Measurements from ENCODE around the gene SPINK1.
"Not testable (repeated sequence)": the region's sequence is repeated elsewhere in the genome, so short reads cannot be mapped to it uniquely, and the experiment has no call there.

Gene SPINK1, protein sequence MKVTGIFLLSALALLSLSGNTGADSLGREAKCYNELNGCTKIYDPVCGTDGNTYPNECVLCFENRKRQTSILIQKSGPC

DNA sequence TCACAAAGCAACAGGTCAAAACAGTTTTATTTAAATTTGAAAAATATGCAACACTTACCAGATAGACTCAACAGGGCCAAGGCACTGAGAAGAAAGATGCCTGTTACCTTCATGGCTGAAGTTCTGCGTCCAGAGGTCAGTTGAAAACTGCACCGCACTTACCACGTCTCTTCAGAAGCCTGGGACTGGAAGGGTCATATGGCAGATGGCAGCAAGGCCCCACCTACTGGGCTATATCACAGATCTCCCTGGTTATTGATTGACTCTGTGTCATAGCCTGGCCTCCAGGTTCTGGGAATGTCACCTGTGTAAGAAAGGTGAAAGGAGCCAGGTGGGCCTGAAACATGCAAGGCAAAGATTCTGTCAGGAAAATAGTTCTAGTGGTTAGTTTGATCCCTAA is at the start of gene SPINK1:
Gene SPINK1, minus strand, starts transcription at position 207 of the 400 bp plus-strand sequence. Its CDS starts 94 bp downstream, at position 113.
- no peak for DNase-seq (ENCODE audit: low read depth in 2 of 2)

- no peak for DNase-seq (ENCODE audit: low read depth in 2 of 2)
Measured at GRCh38 chr5:147880487-147880886, 49.0 kb upstream of the SPINK1 start.

DNA sequence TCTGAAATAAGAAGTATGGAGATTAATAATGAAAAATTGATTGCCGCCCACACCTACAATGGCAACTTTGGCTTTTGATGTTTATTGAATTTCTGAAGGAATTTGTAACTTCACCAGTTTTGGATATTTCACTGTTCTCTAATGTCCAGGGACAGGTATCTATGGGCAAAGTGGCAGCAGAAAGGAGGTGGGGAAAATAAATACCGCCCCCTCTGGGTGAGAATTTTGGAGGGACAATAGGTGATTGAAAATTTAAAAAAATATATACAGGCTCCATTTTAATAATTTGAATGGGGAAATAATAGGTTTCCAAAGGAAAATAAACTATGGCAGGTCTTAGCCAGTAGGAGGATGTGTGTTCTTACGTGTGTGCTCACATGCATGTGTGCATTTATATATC is 48.3 kb upstream of the SPINK1 start:
- no peak for DNase-seq (ENCODE audit: low read depth in 2 of 2)

- no peak for DNase-seq (ENCODE audit: low read depth in 2 of 2)
Measured at GRCh38 chr5:147878066-147878759, 46.7 kb upstream of the SPINK1 start, which contains the start of gene SCGB3A2. TSS of gene SCGB3A2 (plus strand) at chr5:147878711. CDS start at chr5:147878804, 93 bp downstream.

- DNase-seq (ENCODE audit: low read depth in 2 of 2): no peak
Measured at GRCh38 chr5:147876626-147877025, 45.2 kb upstream of the SPINK1 start.

DNA sequence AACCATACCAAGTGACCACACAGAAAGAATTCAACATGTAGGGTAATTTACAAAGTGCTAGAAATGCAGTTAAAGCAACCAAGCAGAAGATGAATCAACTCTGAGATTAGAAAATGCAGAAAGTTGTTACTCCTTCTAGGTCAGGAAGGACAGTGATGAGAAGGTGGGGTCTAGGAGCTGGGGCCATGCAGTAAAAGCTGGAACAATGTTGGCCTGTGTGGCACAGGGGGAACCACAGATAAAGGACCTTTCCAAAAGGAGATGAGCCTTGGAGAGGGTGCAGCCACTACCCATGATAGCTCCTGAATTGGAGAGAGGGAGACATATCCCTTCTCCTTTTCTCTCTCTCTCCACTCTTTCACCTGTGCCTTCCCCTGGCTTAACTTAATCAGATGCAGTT is 44.7 kb upstream of the SPINK1 start:
- no peak for DNase-seq (ENCODE audit: low read depth in 2 of 2)

DNA sequence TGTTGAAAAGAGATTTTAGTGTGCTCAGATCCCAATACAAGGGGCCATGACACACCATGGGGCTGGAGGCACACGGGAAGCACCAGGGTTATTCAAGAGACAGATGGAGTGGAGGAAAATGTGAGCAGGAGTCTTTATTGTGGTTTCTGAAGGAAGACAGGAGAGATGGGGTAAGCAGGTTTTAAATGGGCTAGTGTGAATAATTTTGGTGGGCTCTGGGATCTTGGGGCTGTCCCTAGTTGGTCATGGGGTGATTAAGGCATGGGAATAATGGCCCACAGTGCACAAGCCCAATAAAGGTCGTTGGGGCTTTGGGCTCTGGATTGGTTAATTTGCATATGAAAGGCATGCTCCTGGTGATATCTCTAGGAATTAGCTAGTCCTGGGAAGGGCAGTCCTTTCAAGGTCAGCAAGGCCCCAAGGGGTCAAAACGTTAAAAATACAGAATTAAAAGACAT is 43.5 kb upstream of the SPINK1 start:
- DNase-seq (ENCODE audit: low read depth in 2 of 2): no peak

- DNase-seq (ENCODE audit: low read depth in 2 of 2): not testable (repeated sequence)
Measured at GRCh38 chr5:147874118-147874875, 42.8 kb upstream of the SPINK1 start.

DNA sequence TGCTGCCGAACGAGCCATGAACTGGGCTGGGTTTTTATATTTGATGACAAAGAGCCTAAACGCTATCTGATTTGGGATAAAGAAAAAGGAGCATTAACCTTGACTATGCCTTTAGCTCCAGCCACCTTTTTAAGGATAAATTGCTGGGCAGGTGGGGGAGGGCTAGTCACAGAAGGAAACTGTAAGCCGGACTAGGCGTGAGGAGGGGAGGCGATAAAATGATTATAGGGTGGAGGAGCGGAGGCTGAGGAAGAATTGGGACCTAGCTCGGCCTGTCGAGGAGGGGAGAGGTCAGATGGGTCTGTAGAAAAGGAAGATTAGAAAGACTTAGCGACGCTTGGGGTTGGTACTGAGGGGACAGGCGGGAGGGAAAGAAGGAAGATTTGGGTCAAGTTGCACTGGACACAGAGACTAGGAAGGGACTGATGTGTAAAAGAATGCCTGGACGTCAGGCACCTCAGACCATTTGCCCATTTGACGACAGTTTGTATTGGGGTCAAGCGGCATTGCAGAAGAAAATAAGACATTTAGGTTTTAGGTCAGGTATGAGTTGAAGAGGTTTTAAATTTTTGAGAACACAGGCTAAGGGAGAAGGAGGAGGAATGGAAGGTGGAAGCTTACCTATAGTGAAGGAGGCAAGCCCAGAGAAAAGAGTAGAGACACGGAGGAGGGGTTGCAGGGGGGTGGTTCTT is 41.4 kb upstream of the SPINK1 start:
- DNase-seq (ENCODE audit: low read depth in 2 of 2): not testable (repeated sequence)

- not testable (repeated sequence) for DNase-seq (ENCODE audit: low read depth in 2 of 2)
Measured at GRCh38 chr5:147871980-147872549, 40.6 kb upstream of the SPINK1 start.

DNA sequence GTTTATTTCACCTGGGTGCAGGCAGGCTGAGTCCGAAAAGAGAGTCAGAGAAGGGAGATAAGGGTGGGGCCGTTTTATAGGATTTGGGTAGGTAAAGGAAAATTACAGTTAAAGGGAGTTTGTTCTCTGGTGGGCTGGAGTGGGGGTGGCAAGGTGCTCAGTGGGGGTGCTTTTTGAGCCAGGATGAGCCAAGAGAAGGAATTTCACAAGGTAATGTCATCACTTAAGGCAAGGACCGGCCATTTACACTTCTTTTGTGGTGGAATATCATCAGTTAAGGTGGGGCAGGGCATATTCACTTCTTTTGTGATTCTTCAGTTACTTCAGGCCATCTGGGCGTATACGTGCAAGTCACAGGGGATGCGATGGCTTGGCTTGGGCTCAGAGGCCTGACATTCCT is 38.4 kb upstream of the SPINK1 start:
- DNase-seq (ENCODE audit: low read depth in 2 of 2): not testable (repeated sequence)

GRCh38 chr5:147869112-147869511 is 37.6 kb upstream of the SPINK1 start:
- no peak for DNase-seq (ENCODE audit: low read depth in 2 of 2)

- no peak for DNase-seq (ENCODE audit: low read depth in 2 of 2)
Measured at GRCh38 chr5:147863454-147864158, 32.1 kb upstream of the SPINK1 start.

DNA sequence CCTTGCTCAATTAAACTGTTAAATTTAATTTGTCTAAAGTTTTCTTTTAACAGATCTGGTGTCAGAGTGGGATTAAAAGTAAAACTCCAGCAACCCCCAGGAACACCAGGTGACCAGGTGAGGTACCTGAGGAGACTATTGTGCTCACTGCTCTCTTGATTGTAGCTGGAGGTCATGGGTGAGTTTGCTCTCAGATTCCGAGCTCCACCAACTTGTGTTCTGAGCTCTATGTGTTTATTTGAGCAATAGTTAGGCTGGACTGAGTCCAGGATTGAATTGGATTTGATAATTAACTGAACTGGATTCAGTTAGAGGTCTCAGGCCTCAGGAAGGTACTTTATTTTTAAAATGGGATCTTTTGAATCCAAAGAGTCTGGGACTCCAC is 29.2 kb upstream of the SPINK1 start:
- DNase-seq (ENCODE audit: low read depth in 2 of 2): no peak

DNA sequence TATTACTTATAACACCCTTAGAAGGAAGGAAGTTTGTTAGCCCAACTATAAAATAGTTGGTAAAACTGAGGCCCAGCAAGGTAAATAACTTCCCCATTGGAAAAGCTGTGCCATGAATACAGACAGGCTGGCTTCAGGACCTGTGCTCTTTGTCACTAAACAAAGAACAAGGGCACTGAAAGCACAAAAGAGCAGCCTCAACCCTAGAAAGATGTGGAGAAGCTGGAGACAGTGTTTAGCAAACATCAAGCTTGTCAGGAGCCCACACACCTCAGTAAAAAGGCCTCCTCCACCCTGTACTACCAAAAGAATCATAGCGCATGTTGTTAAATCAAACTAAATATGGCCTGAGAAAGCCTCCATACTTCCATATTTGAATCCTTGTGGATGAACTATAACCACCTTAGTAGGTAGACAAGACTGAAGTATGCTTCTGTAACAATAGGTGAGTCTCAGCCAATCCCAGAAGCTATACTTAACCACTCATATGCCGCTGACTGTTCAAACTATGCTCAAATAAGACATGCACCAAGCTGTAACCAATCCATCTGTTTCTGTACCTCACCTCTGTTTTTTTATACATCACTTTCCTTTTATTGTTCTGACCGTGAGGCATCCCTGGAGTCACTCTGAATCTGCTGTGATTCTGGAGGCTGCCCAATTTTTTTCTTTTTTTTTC is 28.6 kb upstream of the SPINK1 start:
- no peak for DNase-seq (ENCODE audit: low read depth in 2 of 2)

DNA sequence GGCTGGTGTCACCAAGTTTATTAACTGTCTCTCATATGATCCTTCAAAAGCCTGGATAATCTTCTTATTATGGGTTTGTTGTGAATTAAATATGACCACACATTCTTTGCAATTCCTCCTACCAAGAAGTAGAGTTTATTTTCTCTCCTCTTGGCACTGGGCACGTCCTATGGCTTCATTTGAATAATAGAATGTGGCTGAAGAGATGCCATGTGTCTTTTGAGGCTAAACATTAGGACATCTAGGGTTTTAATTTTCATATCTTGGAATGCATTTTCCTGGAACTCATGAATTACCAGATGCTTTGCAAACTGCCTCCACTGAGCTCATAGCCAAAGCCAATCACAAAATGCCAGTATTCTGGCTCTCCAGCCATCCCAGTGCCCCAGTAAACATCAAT is 27.1 kb upstream of the SPINK1 start:
- DNase-seq (ENCODE audit: low read depth in 2 of 2): no peak

DNA sequence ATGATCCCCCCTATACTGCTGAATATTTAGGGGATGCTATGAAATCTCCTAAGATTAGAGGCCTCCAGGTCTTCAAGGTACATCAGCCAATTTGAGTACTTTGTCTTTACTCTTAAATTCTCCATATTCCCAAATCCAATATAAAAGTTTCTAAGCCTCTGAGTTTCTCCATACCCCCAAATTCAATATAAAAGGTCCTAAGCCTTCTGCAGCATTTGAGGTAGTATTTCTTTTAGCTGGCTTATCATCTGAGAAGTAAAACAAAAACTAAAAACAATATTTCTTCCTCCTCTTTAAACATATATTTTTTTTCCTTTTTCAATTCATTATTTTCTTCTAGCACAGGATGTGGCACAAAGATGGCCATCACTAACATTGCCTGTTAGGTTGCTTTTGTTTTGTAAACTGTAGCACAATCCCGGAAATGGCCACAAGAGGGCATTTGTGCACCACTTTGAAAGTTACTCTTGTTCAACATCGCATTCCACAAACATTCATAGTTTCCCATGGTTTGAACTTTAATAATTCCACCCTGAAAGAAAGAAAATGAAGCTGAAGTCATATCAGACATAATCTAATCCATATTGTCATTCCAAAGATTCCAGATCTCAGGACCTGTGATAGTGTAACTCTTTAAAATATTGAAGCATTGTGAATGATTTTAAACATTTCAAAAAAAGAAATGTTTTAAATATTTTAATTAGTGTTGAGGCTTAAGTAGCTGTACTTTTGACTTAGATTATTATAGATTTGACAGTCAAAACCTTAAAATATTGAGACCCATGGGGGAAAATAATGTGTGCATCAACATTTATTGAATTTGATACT is 26.0 kb upstream of the SPINK1 start:
- DNase-seq (ENCODE audit: low read depth in 2 of 2): peak; percentile 27 to 29

GRCh38 chr5:147856801-147857200 is 25.3 kb upstream of the SPINK1 start:
- no peak for DNase-seq (ENCODE audit: low read depth in 2 of 2)

GRCh38 chr5:147855774-147856069 is 24.3 kb upstream of the SPINK1 start:
- DNase-seq (ENCODE audit: low read depth in 2 of 2): no peak
